ENCODE measurements around the gene ONECUT1. TPM values are rescaled to one million over a fixed set of nuclear protein-coding genes. Genes with fewer than 3 reads are reported as not detected.

The ONECUT1 gene
- total and polyA plus RNA-seq, 9 donors: 0.08 to 0.21 TPM; not detected in 7

GRCh38 chr15:52717481-52717880 lies 72.7 kb downstream of the ONECUT1 start:
- DNase-seq: no peak
- WGBS (ENCODE audit: insufficient coverage): no CpG with 5 or more reads among the region's 6 CpGs
- Histone ChIP-seq H3K27me3 (ENCODE audit: control insufficient read depth, insufficient read depth, low read length) (no peaks in the 10 kb centered on the region), H3K27ac (ENCODE audit: low read length) (no peak overlapping the region), H3K36me3 (ENCODE audit: control insufficient read depth, insufficient read depth, low read length) (no peaks in the 10 kb centered on the region), H3K4me1 (ENCODE audit: control insufficient read depth, insufficient read depth, low read length) (no peaks in the 10 kb centered on the region), H3K9me3 (replicated peaks; ENCODE audit: control insufficient read depth, low read depth, low read length) (no peaks in the 10 kb centered on the region), H3K4me3 (ENCODE audit: low read length) (no peak overlapping the region)

GRCh38 chr15:52716536-52716935 lies 73.6 kb downstream of the ONECUT1 start:
- Histone ChIP-seq H3K27me3 (ENCODE audit: control insufficient read depth, insufficient read depth, low read length) (no peaks in the 10 kb centered on the region), H3K9me3 (replicated peaks; ENCODE audit: control insufficient read depth, low read depth, low read length) (no peaks in the 10 kb centered on the region), H3K27ac (ENCODE audit: low read length) (no peak overlapping the region), H3K4me3 (ENCODE audit: low read length) (no peak overlapping the region), H3K36me3 (ENCODE audit: control insufficient read depth, insufficient read depth, low read length) (no peaks in the 10 kb centered on the region), H3K4me1 (ENCODE audit: control insufficient read depth, insufficient read depth, low read length) (no peaks in the 10 kb centered on the region)
- peak; percentile 40 for DNase-seq
- WGBS (ENCODE audit: insufficient coverage): 40% methylated on average over 1 of the region's 2 CpGs

- Histone ChIP-seq H3K27ac (ENCODE audit: low read length) (no peak overlapping the region), H3K27me3 (ENCODE audit: control insufficient read depth, insufficient read depth, low read length) (no peaks in the 10 kb centered on the region), H3K4me3 (ENCODE audit: low read length) (no peak overlapping the region), H3K9me3 (replicated peaks; ENCODE audit: control insufficient read depth, low read depth, low read length) (no peaks in the 10 kb centered on the region), H3K4me1 (ENCODE audit: control insufficient read depth, insufficient read depth, low read length) (no peaks in the 10 kb centered on the region), H3K36me3 (ENCODE audit: control insufficient read depth, insufficient read depth, low read length) (no peaks in the 10 kb centered on the region)
- 93% methylated on average over 3 of the region's 5 CpGs for WGBS (ENCODE audit: insufficient coverage)
- no peak for DNase-seq
These were observed 74.7 kb downstream of the ONECUT1 start for GRCh38 chr15:52715411-52715810.

- no peak for DNase-seq
- WGBS (ENCODE audit: insufficient coverage): 50% methylated on average over 2 of the region's 3 CpGs
These were observed 75.2 kb downstream of the ONECUT1 start for GRCh38 chr15:52714968-52715367.

GRCh38 chr15:52710708-52711389 lies 79.3 kb downstream of the ONECUT1 start:
- no peak for DNase-seq
- no peak overlapping the region for H3K27ac ChIP-seq (ENCODE audit: low read length)
- WGBS (ENCODE audit: insufficient coverage): 86% methylated on average over 1 of the region's 2 CpGs
- no peak overlapping the region for H3K4me3 ChIP-seq (ENCODE audit: low read length)
- no peaks in the 10 kb centered on the region for H3K9me3 ChIP-seq (replicated peaks; ENCODE audit: control insufficient read depth, low read depth, low read length)
- no peaks in the 10 kb centered on the region for H3K27me3 ChIP-seq (ENCODE audit: control insufficient read depth, insufficient read depth, low read length)
- no peaks in the 10 kb centered on the region for H3K36me3 ChIP-seq (ENCODE audit: control insufficient read depth, insufficient read depth, low read length)
- no peaks in the 10 kb centered on the region for H3K4me1 ChIP-seq (ENCODE audit: control insufficient read depth, insufficient read depth, low read length)

More at GRCh38 chr15:52714968-52715367, 75.2 kb downstream of the ONECUT1 start:
- Histone ChIP-seq H3K27me3 (ENCODE audit: control insufficient read depth, insufficient read depth, low read length) (no peaks in the 10 kb centered on the region), H3K4me3 (ENCODE audit: low read length) (no peak overlapping the region), H3K27ac (ENCODE audit: low read length) (no peak overlapping the region), H3K9me3 (replicated peaks; ENCODE audit: control insufficient read depth, low read depth, low read length) (no peaks in the 10 kb centered on the region), H3K4me1 (ENCODE audit: control insufficient read depth, insufficient read depth, low read length) (no peaks in the 10 kb centered on the region), H3K36me3 (ENCODE audit: control insufficient read depth, insufficient read depth, low read length) (no peaks in the 10 kb centered on the region)

- 100% methylated on average over 1 of the region's 1 CpG for WGBS (ENCODE audit: insufficient coverage)
- Histone ChIP-seq H3K36me3 (ENCODE audit: control insufficient read depth, insufficient read depth, low read length) (no peaks in the 10 kb centered on the region), H3K27ac (ENCODE audit: low read length) (no peak overlapping the region), H3K4me3 (ENCODE audit: low read length) (no peak overlapping the region), H3K4me1 (ENCODE audit: control insufficient read depth, insufficient read depth, low read length) (no peaks in the 10 kb centered on the region), H3K27me3 (ENCODE audit: control insufficient read depth, insufficient read depth, low read length) (no peaks in the 10 kb centered on the region), H3K9me3 (replicated peaks; ENCODE audit: control insufficient read depth, low read depth, low read length) (no peaks in the 10 kb centered on the region)
- no peak for DNase-seq
These were observed 80.0 kb downstream of the ONECUT1 start for GRCh38 chr15:52710050-52710707.

GRCh38 chr15:52709187-52709981 lies 80.8 kb downstream of the ONECUT1 start:
- WGBS (ENCODE audit: insufficient coverage): 44% methylated on average over 8 of the region's 10 CpGs
- DNase-seq: no peak
- Histone ChIP-seq H3K9me3 (replicated peaks; ENCODE audit: control insufficient read depth, low read depth, low read length) (no peaks in the 10 kb centered on the region), H3K4me1 (ENCODE audit: control insufficient read depth, insufficient read depth, low read length) (no peaks in the 10 kb centered on the region), H3K27ac (ENCODE audit: low read length) (no peak overlapping the region), H3K4me3 (ENCODE audit: low read length) (no peak overlapping the region), H3K36me3 (ENCODE audit: control insufficient read depth, insufficient read depth, low read length) (no peaks in the 10 kb centered on the region), H3K27me3 (ENCODE audit: control insufficient read depth, insufficient read depth, low read length) (no peaks in the 10 kb centered on the region)

Other genes with a start within 250 kb of the ONECUT1 start
- 65.7 TPM for gene ARPP19, start 221.3 kb downstream of the ONECUT1 start, total RNA-seq
- 10 to 100 TPM; 60.4 to 72.3 (median 65.4) TPM for gene ARPP19, start 221.3 kb downstream of the ONECUT1 start, polyA plus RNA-seq (ENCODE audit: insufficient read depth in 1 of 8, insufficient read length in 8 of 8, low replicate concordance in 1 of 8)
- gene ATOSA, start 110.9 kb downstream of the ONECUT1 start, total RNA-seq: 16.5 TPM
- gene ATOSA, start 110.9 kb downstream of the ONECUT1 start, polyA plus RNA-seq (ENCODE audit: insufficient read depth in 1 of 8, insufficient read length in 8 of 8, low replicate concordance in 1 of 8): 10 to 100 TPM; 16.1 to 25.4 (median 19.5) TPM

Data from muscle of leg (tissue), 11 donors.